ACC112 (cell line): Measurements from ENCODE around the gene PROK1.

ENCODE experiments used
- H2AFZ ChIP-seq: fragments of 200-600 bp; sonication (generic); one replicate; pipeline ENCODE4 v1.6.0; 2017; ENCODE audit warnings: antibody characterized with exemption, low read length; ENCODE audit not compliant: unreplicated experiment
- H3K27ac ChIP-seq: fragments of 200-600 bp; sonication (generic); 2 replicates; pipeline ENCODE4 v1.5.1; 2014; ENCODE audit warnings: low read depth, mild to moderate bottlenecking, antibody characterized with exemption, low read length, moderate library complexity
- H3K27me3 ChIP-seq: fragments of 200-600 bp; sonication (generic); 2 replicates; pipeline ENCODE4 v1.6.1; 2014; ENCODE audit warnings: mild to moderate bottlenecking, antibody characterized with exemption, low read length, moderate library complexity, mixed read lengths; ENCODE audit not compliant: insufficient read depth
- H3K36me3 ChIP-seq: fragments of 200-600 bp; sonication (generic); 2 replicates; pipeline ENCODE4 v1.6.1; 2016; ENCODE audit warnings: mild to moderate bottlenecking, antibody characterized with exemption, low read length, moderate library complexity, mixed read lengths; ENCODE audit not compliant: insufficient read depth
- H3K4me1 ChIP-seq: fragments of 200-600 bp; sonication (generic); one replicate; pipeline ENCODE4 v1.6.1; 2016; ENCODE audit warnings: low read length, mixed read lengths; ENCODE audit not compliant: insufficient read depth, unreplicated experiment, control insufficient read depth
- H3K4me3 ChIP-seq: fragments of 200-600 bp; sonication (generic); 2 replicates; pipeline ENCODE4 v1.5.1; 2014; ENCODE audit warnings: mild to moderate bottlenecking, low read depth, low read length
- H3K79me2 ChIP-seq: fragments of 200-600 bp; sonication (generic); one replicate; pipeline ENCODE4 v1.6.0; 2016; ENCODE audit warnings: low read length; ENCODE audit not compliant: control insufficient read depth, unreplicated experiment, insufficient read depth

PROK1 gene

DNA sequence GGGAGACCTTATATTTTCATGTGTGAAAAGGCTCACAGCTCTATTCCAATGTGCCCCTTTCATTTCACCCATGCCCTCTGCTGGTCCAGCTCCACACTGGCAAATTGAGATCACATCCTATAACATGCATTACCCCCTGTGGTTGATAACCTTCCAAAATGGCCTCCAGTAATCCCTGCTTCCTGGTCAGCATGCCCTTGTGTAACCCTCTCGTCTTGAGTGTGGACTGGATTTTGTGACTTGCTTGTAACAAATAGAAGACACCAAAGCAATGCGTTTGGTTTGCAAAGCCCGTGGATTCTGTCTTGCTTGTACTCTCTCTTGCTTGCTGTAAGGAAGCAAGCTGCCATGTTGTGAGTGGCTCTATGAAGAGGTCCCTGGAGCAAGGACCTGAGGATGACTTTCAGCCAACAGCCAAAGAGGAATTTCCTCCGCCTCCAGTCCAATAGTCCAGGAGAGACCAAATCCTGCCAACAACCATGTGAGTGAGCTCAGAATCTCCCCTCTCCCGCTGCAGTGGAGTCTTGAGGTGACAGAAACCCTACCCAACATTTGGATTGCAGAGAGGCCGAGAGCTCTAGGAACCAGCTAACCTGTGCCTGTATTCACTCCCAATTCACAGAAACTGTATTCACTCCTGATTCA is 50.7 kb downstream of the PROK1 start:
- Histone ChIP-seq H2AFZ (no peak overlapping the region), H3K27ac (no peak overlapping the region), H3K79me2 (no peaks in the 10 kb centered on the region), H3K36me3 (no peaks in the 10 kb centered on the region), H3K27me3 (peaks cover 54% of the 10 kb centered on the region), H3K4me3 (no peak overlapping the region), H3K4me1 (no peaks in the 10 kb centered on the region)

DNA sequence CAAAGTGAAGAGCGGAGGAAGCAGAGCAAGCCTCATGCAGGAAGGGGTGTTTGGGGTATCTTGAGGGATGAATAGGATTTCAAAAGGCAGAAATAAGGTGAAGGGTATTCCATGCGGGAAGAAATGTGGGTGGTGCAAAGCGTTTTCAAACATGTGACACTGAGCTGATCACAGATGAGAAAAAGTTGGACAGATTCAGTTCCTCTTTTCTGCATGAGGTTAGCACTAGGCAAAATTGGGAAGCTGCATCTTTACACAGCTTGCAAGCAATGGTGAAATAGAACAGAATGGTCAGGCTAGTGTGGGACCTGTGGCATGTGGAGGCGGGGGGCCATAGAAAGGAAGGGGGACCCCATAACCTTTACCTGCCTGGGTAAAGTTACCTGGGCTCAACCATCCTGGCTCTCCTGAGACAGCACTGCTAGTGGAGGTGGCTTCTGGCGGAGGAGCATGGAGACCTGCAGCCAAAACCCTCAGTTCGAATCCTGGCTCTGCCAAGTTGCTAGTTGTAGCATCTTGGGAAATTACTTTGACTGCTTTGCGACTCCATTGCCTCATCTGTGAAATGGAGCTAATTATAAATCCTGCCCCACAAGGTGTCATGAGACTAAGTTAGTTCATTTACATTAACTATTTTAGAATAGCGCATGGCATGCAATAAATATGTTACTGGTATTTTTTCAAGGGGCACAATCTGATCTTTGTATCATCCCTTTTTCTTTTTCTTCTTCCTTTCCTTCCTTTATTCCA is 51.6 kb downstream of the PROK1 start:
- Histone ChIP-seq H3K4me1 (no peaks in the 10 kb centered on the region), H3K79me2 (no peaks in the 10 kb centered on the region), H3K27ac (no peak overlapping the region), H3K27me3 (peaks cover 64% of the 10 kb centered on the region), H3K4me3 (no peak overlapping the region), H2AFZ (no peak overlapping the region), H3K36me3 (no peaks in the 10 kb centered on the region)

DNA sequence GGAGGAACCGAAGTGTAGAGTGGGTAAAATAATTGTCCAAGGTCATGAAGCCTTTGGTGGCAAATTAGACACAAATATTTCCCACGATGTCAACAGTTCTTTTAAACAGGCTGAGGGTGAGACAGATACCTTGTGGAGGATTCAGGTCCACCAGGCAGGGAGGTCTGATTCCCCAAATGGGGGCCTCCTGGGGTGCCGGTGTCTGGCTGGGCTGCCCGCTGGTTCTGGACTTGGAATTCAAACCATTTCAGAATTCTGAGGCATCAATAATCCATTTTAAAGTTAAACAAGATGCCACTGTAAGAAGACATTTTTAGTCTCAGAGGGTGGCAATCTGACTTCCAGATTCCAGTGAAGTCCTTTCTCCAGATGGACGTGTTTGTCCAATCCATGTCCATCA is 52.5 kb downstream of the PROK1 start:
- no peak overlapping the region for H2AFZ ChIP-seq
- no peak overlapping the region for H3K27ac ChIP-seq
- no peaks in the 10 kb centered on the region for H3K79me2 ChIP-seq
- no peaks in the 10 kb centered on the region for H3K4me1 ChIP-seq
- H3K4me3 ChIP-seq, result no peak overlapping the region
- H3K36me3 ChIP-seq, result no peaks in the 10 kb centered on the region
- peaks cover 70% of the 10 kb centered on the region for H3K27me3 ChIP-seq

DNA sequence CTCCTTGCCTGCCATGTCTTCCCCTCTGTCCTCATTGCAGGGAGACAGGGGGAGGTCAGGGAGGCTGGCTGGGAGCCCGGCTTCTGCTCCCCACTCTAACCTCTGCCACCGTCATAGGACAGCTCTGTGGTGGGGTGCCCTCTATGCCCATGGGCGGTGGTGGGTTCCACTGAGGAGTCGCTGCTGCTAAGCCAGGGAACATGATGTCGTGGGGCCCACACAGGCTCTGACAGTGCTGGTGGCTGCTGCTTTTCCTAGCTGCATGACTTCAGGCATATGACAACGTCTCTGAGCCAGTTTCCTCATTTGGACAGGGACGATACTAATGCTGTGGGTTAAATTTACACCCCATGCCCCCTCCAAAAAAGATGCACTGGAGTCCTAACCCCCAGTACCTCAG is 53.3 kb downstream of the PROK1 start:
- H3K4me1 ChIP-seq, result no peaks in the 10 kb centered on the region
- no peaks in the 10 kb centered on the region for H3K36me3 ChIP-seq
- no peak overlapping the region for H3K4me3 ChIP-seq
- H2AFZ ChIP-seq, result no peak overlapping the region
- H3K79me2 ChIP-seq, result no peaks in the 10 kb centered on the region
- H3K27ac ChIP-seq, result no peak overlapping the region
- H3K27me3 ChIP-seq, result peaks cover 70% of the 10 kb centered on the region

DNA sequence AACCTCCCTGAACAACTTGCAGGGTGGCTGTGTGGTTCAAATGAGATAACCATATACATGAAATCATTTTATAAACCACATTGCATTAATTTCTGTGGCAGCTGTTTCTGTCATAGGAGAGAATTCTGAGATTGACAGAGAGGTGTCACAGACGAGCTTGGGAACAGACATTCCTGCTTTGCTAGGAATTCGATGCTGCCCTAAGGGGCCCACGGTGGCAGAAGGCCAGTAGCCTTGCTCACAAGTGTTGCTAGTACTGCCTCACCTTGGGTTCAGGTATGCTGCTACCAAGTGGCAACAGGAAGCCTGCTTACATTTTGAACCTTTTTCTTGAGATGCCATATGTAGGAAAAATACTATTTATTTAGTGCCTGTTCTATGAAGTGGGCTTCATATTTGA is 54.6 kb downstream of the PROK1 start:
- H3K4me1 ChIP-seq, result no peaks in the 10 kb centered on the region
- no peaks in the 10 kb centered on the region for H3K79me2 ChIP-seq
- no peaks in the 10 kb centered on the region for H3K36me3 ChIP-seq
- no peak overlapping the region for H2AFZ ChIP-seq
- no peak overlapping the region for H3K4me3 ChIP-seq
- peaks cover 62% of the 10 kb centered on the region for H3K27me3 ChIP-seq
- H3K27ac ChIP-seq, result no peak overlapping the region

DNA sequence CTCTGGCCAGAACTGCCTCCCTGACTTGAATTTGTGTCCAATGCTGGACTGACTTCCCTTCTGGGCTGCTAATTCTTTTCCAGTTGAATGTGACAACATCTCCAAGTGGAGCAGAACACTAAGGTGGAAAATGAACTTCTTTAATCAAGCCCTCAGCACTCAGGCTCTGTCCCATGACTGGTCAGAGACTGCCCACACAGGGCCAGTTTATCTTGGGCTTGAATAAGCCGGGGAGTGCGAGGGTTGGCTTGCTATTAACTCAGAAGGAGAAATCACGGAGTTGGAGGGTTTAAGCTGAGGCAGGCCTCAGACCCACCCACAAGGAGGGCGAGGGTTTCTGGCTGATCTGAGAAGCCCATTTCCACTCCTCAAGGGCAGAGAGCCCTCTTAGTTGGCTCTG is 55.6 kb downstream of the PROK1 start:
- no peaks in the 10 kb centered on the region for H3K79me2 ChIP-seq
- H3K36me3 ChIP-seq, result no peaks in the 10 kb centered on the region
- peaks cover 60% of the 10 kb centered on the region for H3K27me3 ChIP-seq
- H3K4me3 ChIP-seq, result no peak overlapping the region
- no peak overlapping the region for H2AFZ ChIP-seq
- no peak overlapping the region for H3K27ac ChIP-seq
- no peaks in the 10 kb centered on the region for H3K4me1 ChIP-seq
